ENCODE measurements around the gene ASB18.

Gene ASB18

GRCh38 chr2:236161531-236161930 lies 102.7 kb downstream of the ASB18 start:
- DNase-seq, result no peak

GRCh38 chr2:236161082-236161462 lies 103.1 kb downstream of the ASB18 start:
- no peak for DNase-seq

GRCh38 chr2:236160366-236161081 lies 103.7 kb downstream of the ASB18 start:
- DNase-seq, result no peak

- DNase-seq, result no peak
Measured at GRCh38 chr2:236159778-236160170, 104.4 kb downstream of the ASB18 start.

- no peak for DNase-seq
Measured at GRCh38 chr2:236158969-236159777, 105.0 kb downstream of the ASB18 start.

- no peak for DNase-seq
Measured at GRCh38 chr2:236157815-236158498, 106.2 kb downstream of the ASB18 start.

GRCh38 chr2:236157366-236157765 lies 106.8 kb downstream of the ASB18 start:
- no peak for DNase-seq

GRCh38 chr2:236156860-236157194 lies 107.4 kb downstream of the ASB18 start:
- DNase-seq, result no peak

GRCh38 chr2:236156095-236156859 lies 107.9 kb downstream of the ASB18 start:
- no peak for DNase-seq

- no peak for DNase-seq
Measured at GRCh38 chr2:236155406-236155805, 108.8 kb downstream of the ASB18 start.

- DNase-seq, result no peak
Measured at GRCh38 chr2:236146436-236146835, 117.8 kb downstream of the ASB18 start.

- no peak for DNase-seq
Measured at GRCh38 chr2:236143811-236144210, 120.4 kb downstream of the ASB18 start.
